Measurements from ENCODE around the gene CCDC68. TPM values are rescaled to one million over a fixed set of nuclear protein-coding genes. Genes with fewer than 3 reads are reported as not detected.
A peak's percentile ranks its signal among the peaks of the same experiment; 100 is the strongest.

The CCDC68 gene
- total RNA-seq, 6 donors from 2014 or later = 12.4 to 37.7 (median 26.2) TPM

GRCh38 chr18:54949588-54949987 is 9.7 kb downstream of the CCDC68 start:
- H3K9me3 ChIP-seq = no peaks in the 10 kb centered on the region
- TF ChIP-seq EP300 (IDR thresholded peaks at IDR 0.05) (no peak), POLR2AphosphoS5 (IDR thresholded peaks at IDR 0.05) (no peak), POLR2A (IDR thresholded peaks at IDR 0.05) (no peak)
- TF ChIP-seq, protein P1, sequence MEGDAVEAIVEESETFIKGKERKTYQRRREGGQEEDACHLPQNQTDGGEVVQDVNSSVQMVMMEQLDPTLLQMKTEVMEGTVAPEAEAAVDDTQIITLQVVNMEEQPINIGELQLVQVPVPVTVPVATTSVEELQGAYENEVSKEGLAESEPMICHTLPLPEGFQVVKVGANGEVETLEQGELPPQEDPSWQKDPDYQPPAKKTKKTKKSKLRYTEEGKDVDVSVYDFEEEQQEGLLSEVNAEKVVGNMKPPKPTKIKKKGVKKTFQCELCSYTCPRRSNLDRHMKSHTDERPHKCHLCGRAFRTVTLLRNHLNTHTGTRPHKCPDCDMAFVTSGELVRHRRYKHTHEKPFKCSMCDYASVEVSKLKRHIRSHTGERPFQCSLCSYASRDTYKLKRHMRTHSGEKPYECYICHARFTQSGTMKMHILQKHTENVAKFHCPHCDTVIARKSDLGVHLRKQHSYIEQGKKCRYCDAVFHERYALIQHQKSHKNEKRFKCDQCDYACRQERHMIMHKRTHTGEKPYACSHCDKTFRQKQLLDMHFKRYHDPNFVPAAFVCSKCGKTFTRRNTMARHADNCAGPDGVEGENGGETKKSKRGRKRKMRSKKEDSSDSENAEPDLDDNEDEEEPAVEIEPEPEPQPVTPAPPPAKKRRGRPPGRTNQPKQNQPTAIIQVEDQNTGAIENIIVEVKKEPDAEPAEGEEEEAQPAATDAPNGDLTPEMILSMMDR (IDR thresholded peaks at IDR 0.05) = no peak
- H3K4me3 ChIP-seq = no peak overlapping the region
- peak overlapping the region in 3 of 4 donors; percentile 5 to 83 (median 33) for H3K27ac ChIP-seq
- WGBS, 2 donors = 63 to 65% methylated on average over 1 to 3 of the region's 3 CpGs
- DNase-seq = no peak
- ATAC-seq (ENCODE audit: low FRiP score in 2 of 2) = no peak
- H3K36me3 ChIP-seq = no peaks in the 10 kb centered on the region
- H3K4me1 ChIP-seq = peaks cover 31 to 43% (median 41%) of the 10 kb centered on the region in 4 donors
- no peaks in the 10 kb centered on the region for H3K27me3 ChIP-seq

- Histone ChIP-seq H3K4me3 (no peak overlapping the region), H3K36me3 (no peaks in the 10 kb centered on the region), H3K27me3 (no peaks in the 10 kb centered on the region), H3K9me3 (no peaks in the 10 kb centered on the region), H3K4me1 (peaks cover 33 to 43% (median 41%) of the 10 kb centered on the region in 4 donors), H3K27ac (peak overlapping the region; percentile 33 to 83 (median 56))
- 32 to 36% methylated on average over 4 of the region's 4 CpGs for WGBS, 2 donors
- DNase-seq (no peak), ATAC-seq (ENCODE audit: low FRiP score in 2 of 2) (peak; percentile 9 to 21)
- TF ChIP-seq POLR2AphosphoS5 (IDR thresholded peaks at IDR 0.05) (no peak), EP300 (IDR thresholded peaks at IDR 0.05) (no peak), POLR2A (IDR thresholded peaks at IDR 0.05) (no peak)
- TF ChIP-seq, protein P1 (IDR thresholded peaks at IDR 0.05) = no peak
Observed at GRCh38 chr18:54948350-54948837, 10.9 kb downstream of the CCDC68 start.

- peaks cover 33 to 43% (median 41%) of the 10 kb centered on the region in 4 donors for H3K4me1 ChIP-seq
- H3K27ac ChIP-seq = peak overlapping the region; percentile 10 to 83 (median 60)
- no peaks in the 10 kb centered on the region for H3K27me3 ChIP-seq
- no peak for TF ChIP-seq POLR2AphosphoS5 (IDR thresholded peaks at IDR 0.05)
- TF ChIP-seq EP300 (IDR thresholded peaks at IDR 0.05) = no peak
- TF ChIP-seq, protein P1 (IDR thresholded peaks at IDR 0.05) = no peak
- TF ChIP-seq POLR2A (IDR thresholded peaks at IDR 0.05) = no peak
- DNase-seq (peak in 1 of 2 donors; percentile 44), ATAC-seq (ENCODE audit: low FRiP score in 2 of 2) (peak in 1 of 2 donors; percentile 47)
- H3K9me3 ChIP-seq = no peaks in the 10 kb centered on the region
- 22 to 41% methylated on average over 1 of the region's 1 CpG for WGBS, 2 donors
- H3K4me3 ChIP-seq = no peak overlapping the region
- H3K36me3 ChIP-seq = peaks cover 0 to 4% (median 0%) of the 10 kb centered on the region in 4 donors
Observed at GRCh38 chr18:54947091-54947490, 12.2 kb downstream of the CCDC68 start.

GRCh38 chr18:54946149-54946581 is 13.1 kb downstream of the CCDC68 start:
- 2 to 3% methylated on average over 7 of the region's 7 CpGs for WGBS, 2 donors
- TF ChIP-seq EP300 (IDR thresholded peaks at IDR 0.05) (peak in 1 of 4 donors; percentile 49), POLR2AphosphoS5 (IDR thresholded peaks at IDR 0.05) (peak in 1 of 2 donors; percentile 37), POLR2A (IDR thresholded peaks at IDR 0.05) (peak in 1 of 4 donors; percentile 7)
- TF ChIP-seq, protein P1 (IDR thresholded peaks at IDR 0.05) = no peak
- ATAC-seq (ENCODE audit: low FRiP score in 2 of 2) (peak; percentile 57 to 60), DNase-seq (peak in 1 of 2 donors; percentile 56)
- no peaks in the 10 kb centered on the region for H3K9me3 ChIP-seq
- peak overlapping the region; percentile 59 to 83 (median 71) for H3K27ac ChIP-seq
- no peaks in the 10 kb centered on the region for H3K27me3 ChIP-seq
- peaks cover 0 to 11% (median 0%) of the 10 kb centered on the region in 4 donors for H3K36me3 ChIP-seq
- H3K4me3 ChIP-seq = peak overlapping the region; percentile 8 to 45 (median 38)
- H3K4me1 ChIP-seq = peaks cover 33 to 43% (median 41%) of the 10 kb centered on the region in 4 donors

All from upper lobe of left lung (tissue), 6 donors.